ENCODE data around the gene MB21D2.

- no peak for TF ChIP-seq YY1 (tag by site-specific recombination; IDR thresholded peaks at IDR 0.05)
- TF ChIP-seq, protein P1, sequence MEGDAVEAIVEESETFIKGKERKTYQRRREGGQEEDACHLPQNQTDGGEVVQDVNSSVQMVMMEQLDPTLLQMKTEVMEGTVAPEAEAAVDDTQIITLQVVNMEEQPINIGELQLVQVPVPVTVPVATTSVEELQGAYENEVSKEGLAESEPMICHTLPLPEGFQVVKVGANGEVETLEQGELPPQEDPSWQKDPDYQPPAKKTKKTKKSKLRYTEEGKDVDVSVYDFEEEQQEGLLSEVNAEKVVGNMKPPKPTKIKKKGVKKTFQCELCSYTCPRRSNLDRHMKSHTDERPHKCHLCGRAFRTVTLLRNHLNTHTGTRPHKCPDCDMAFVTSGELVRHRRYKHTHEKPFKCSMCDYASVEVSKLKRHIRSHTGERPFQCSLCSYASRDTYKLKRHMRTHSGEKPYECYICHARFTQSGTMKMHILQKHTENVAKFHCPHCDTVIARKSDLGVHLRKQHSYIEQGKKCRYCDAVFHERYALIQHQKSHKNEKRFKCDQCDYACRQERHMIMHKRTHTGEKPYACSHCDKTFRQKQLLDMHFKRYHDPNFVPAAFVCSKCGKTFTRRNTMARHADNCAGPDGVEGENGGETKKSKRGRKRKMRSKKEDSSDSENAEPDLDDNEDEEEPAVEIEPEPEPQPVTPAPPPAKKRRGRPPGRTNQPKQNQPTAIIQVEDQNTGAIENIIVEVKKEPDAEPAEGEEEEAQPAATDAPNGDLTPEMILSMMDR (tag by site-specific recombination; IDR thresholded peaks at IDR 0.05) = no peak
- no peak for TF ChIP-seq REST (tag by site-specific recombination; IDR thresholded peaks at IDR 0.05)
- no peak for TF ChIP-seq TCF7L2 (IDR thresholded peaks at IDR 0.05; ENCODE audit: borderline replicate concordance, low read depth, low read length)
- TF ChIP-seq ZNF792 (tag by site-specific recombination; IDR thresholded peaks at IDR 0.05) = no peak
- no peak for TF ChIP-seq ZNF121 (tag by site-specific recombination; IDR thresholded peaks at IDR 0.05)
- no peak for TF ChIP-seq BCL11B (tag by site-specific recombination; IDR thresholded peaks at IDR 0.05; ENCODE audit: low read depth)
- TF ChIP-seq ZNF776 (tag by site-specific recombination; IDR thresholded peaks at IDR 0.05; ENCODE audit: borderline replicate concordance) = no peak
- no peak for TF ChIP-seq GLI2 (tag by site-specific recombination; IDR thresholded peaks at IDR 0.05; ENCODE audit: borderline replicate concordance, low read depth)
- no peak for TF ChIP-seq ZNF837 (tag by site-specific recombination; IDR thresholded peaks at IDR 0.05)
- TF ChIP-seq ZNF184 (tag by site-specific recombination; IDR thresholded peaks at IDR 0.05) = no peak
- no peak for TF ChIP-seq ZBTB8A (tag by site-specific recombination; IDR thresholded peaks at IDR 0.05)
- no peak for TF ChIP-seq ZNF777 (tag by site-specific recombination; IDR thresholded peaks at IDR 0.05; ENCODE audit: borderline replicate concordance)
These were observed 55.1 kb downstream of the MB21D2 start for GRCh38 chr3:192862408-192863090.

All from HEK293 (cell line).